ENCODE results near the gene PDLIM5. TPM values are rescaled to one million over a fixed set of nuclear protein-coding genes. Genes with fewer than 3 reads are reported as not detected.

Gene PDLIM5
- total RNA-seq, 4 donors from 2014 or later, result 62.9 to 133 (median 110) TPM

DNA sequence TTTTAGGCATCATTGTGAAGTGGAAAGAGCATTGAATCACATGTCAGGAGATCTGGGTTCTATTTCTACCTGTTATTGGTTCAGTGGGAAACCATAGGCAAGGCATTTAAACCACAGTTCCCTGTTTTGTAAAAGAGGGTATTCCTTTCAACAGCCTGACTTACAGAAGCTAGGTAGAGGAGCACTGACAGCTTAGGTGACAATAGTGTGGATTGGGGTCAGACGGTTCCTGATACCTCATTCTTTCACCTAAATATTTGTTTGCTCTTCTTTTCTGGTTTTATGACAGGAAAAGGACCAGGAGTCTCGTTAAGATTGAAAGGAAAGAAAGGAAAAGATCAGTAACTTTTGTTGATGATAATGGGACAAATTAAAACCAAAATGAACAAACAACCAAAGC, 15.9 kb upstream of the PDLIM5 start:
- H3K4me3 ChIP-seq, result no peak overlapping the region
- no peaks in the 10 kb centered on the region for H3K9me3 ChIP-seq
- no peaks in the 10 kb centered on the region for H3K4me1 ChIP-seq
- in situ Hi-C loops (cut with MboI; ENCODE audit: low pct_ligation_motif_present in 1 of 4, low pct_unique_long_range_greater_than_20kb in 1 of 4, low sequenced_read_pairs in 3 of 4), result no loop called here
- no peaks in the 10 kb centered on the region for H3K27me3 ChIP-seq
- 39 to 51% methylated on average over 2 of the region's 2 CpGs for WGBS, 2 donors (ENCODE audit: low coverage in 1 of 2)
- intact Hi-C loops (cut with DNase I; ENCODE audit: low total_unique reads), result no loop called here
- DNase-seq, result no peak
- TF ChIP-seq POLR2AphosphoS5 (IDR thresholded peaks at IDR 0.05) (no peak), POLR2A (IDR thresholded peaks at IDR 0.05) (no peak), EP300 (IDR thresholded peaks at IDR 0.05; ENCODE audit: low read depth) (no peak)
- TF ChIP-seq, protein P1, sequence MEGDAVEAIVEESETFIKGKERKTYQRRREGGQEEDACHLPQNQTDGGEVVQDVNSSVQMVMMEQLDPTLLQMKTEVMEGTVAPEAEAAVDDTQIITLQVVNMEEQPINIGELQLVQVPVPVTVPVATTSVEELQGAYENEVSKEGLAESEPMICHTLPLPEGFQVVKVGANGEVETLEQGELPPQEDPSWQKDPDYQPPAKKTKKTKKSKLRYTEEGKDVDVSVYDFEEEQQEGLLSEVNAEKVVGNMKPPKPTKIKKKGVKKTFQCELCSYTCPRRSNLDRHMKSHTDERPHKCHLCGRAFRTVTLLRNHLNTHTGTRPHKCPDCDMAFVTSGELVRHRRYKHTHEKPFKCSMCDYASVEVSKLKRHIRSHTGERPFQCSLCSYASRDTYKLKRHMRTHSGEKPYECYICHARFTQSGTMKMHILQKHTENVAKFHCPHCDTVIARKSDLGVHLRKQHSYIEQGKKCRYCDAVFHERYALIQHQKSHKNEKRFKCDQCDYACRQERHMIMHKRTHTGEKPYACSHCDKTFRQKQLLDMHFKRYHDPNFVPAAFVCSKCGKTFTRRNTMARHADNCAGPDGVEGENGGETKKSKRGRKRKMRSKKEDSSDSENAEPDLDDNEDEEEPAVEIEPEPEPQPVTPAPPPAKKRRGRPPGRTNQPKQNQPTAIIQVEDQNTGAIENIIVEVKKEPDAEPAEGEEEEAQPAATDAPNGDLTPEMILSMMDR (IDR thresholded peaks at IDR 0.05), result no peak
- H3K27ac ChIP-seq, result no peak overlapping the region
- H3K36me3 ChIP-seq, result no peaks in the 10 kb centered on the region

DNA sequence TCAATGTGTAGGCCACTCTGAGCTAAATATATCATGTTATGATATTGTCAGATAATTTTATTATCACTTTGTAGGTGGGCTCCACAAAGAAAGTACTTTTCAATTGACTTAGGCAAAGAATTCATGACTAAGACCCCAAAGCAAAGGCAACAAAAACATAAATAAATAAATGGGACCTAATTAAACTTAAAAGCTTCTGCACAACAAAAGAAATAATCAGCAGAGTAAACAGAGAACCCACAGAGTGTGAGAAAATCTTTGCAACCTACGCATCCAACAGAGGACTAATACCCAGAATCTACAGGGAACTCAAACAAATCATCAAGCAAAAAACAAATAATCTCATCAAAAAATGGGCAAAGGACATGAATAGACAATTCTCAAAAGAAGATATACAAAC, 15.2 kb upstream of the PDLIM5 start:
- H3K36me3 ChIP-seq, result no peaks in the 10 kb centered on the region
- no peak overlapping the region for H3K4me3 ChIP-seq
- H3K27me3 ChIP-seq, result no peaks in the 10 kb centered on the region
- intact Hi-C loops (cut with DNase I; ENCODE audit: low total_unique reads), result no loop called here
- H3K27ac ChIP-seq, result no peak overlapping the region
- no peak for DNase-seq
- no peak for TF ChIP-seq POLR2AphosphoS5 (IDR thresholded peaks at IDR 0.05)
- no peak for TF ChIP-seq EP300 (IDR thresholded peaks at IDR 0.05; ENCODE audit: low read depth)
- TF ChIP-seq POLR2A (IDR thresholded peaks at IDR 0.05), result no peak
- TF ChIP-seq, protein P1 (IDR thresholded peaks at IDR 0.05), result no peak
- no peaks in the 10 kb centered on the region for H3K4me1 ChIP-seq
- WGBS, 2 donors (ENCODE audit: low coverage in 1 of 2), result 91 to 94% methylated on average over 1 of the region's 1 CpG
- in situ Hi-C loops (cut with MboI; ENCODE audit: low pct_ligation_motif_present in 1 of 4, low pct_unique_long_range_greater_than_20kb in 1 of 4, low sequenced_read_pairs in 3 of 4), result no loop called here
- H3K9me3 ChIP-seq, result no peaks in the 10 kb centered on the region

DNA sequence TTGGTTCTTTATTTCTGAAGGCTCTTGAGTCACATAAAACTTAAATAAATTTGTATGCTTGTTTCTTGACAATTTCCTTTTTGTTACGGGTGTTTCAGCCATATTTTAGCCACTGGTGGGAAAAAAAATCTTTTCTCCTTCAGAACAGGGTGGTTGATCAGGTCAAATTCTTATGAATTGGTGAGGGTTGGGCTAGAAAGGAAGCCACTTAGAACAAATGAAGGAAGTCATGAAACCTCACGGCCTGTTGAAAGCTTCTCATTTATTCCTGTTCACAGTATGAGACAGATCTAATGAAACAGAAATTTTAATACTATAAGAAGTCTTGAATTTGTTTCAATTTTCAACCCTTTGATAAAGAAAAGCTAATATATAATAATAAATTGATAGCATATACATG, 12.1 kb upstream of the PDLIM5 start:
- intact Hi-C loops (cut with DNase I; ENCODE audit: low total_unique reads), result no loop called here
- in situ Hi-C loops (cut with MboI; ENCODE audit: low pct_ligation_motif_present in 1 of 4, low pct_unique_long_range_greater_than_20kb in 1 of 4, low sequenced_read_pairs in 3 of 4), result no loop called here
- 66 to 75% methylated on average over 2 of the region's 2 CpGs for WGBS, 2 donors (ENCODE audit: low coverage in 1 of 2)
- H3K36me3 ChIP-seq, result no peaks in the 10 kb centered on the region
- H3K4me1 ChIP-seq, result no peaks in the 10 kb centered on the region
- DNase-seq, result no peak
- no peak for TF ChIP-seq EP300 (IDR thresholded peaks at IDR 0.05; ENCODE audit: low read depth)
- no peak for TF ChIP-seq POLR2A (IDR thresholded peaks at IDR 0.05)
- TF ChIP-seq POLR2AphosphoS5 (IDR thresholded peaks at IDR 0.05), result no peak
- TF ChIP-seq, protein P1 (IDR thresholded peaks at IDR 0.05), result no peak
- H3K27ac ChIP-seq, result no peak overlapping the region
- H3K9me3 ChIP-seq, result no peaks in the 10 kb centered on the region
- no peaks in the 10 kb centered on the region for H3K27me3 ChIP-seq
- no peak overlapping the region for H3K4me3 ChIP-seq

DNA sequence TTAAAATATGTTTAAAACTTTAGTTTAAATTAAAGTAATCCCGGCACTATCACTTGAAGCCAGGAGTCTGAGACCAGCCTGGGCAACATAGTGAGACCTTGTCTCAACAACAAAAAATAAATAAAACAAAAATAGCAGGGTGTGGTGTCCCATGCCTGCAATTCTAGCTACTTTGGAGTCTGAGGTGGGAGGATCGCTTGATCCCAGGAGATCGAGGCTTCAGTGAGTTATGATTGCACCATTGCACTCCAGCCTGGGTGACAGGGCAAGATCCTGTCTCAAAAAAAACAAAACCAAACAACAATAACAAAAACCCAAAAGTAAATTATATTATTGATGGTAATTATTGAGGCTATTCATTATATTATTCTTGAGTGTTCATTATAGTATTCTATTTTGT, 9.9 kb upstream of the PDLIM5 start:
- no peaks in the 10 kb centered on the region for H3K36me3 ChIP-seq
- in situ Hi-C loops (cut with MboI; ENCODE audit: low pct_ligation_motif_present in 1 of 4, low pct_unique_long_range_greater_than_20kb in 1 of 4, low sequenced_read_pairs in 3 of 4) (no loop called here), intact Hi-C loops (cut with DNase I; ENCODE audit: low total_unique reads) (no loop called here)
- H3K27ac ChIP-seq, result no peak overlapping the region
- DNase-seq, result no peak
- no peaks in the 10 kb centered on the region for H3K27me3 ChIP-seq
- no peak overlapping the region for H3K4me3 ChIP-seq
- 81% methylated on average over 3 of the region's 3 CpGs for WGBS, 2 donors (ENCODE audit: low coverage in 1 of 2)
- TF ChIP-seq EP300 (IDR thresholded peaks at IDR 0.05; ENCODE audit: low read depth), result no peak
- TF ChIP-seq, protein P1 (IDR thresholded peaks at IDR 0.05), result no peak
- no peak for TF ChIP-seq POLR2A (IDR thresholded peaks at IDR 0.05)
- no peak for TF ChIP-seq POLR2AphosphoS5 (IDR thresholded peaks at IDR 0.05)
- H3K9me3 ChIP-seq, result no peaks in the 10 kb centered on the region
- H3K4me1 ChIP-seq, result no peaks in the 10 kb centered on the region

Data from transverse colon (tissue), 4 donors.